ENCODE measurements around the gene ARL4D.
"Not testable (repeated sequence)": the region's sequence is repeated elsewhere in the genome, so short reads cannot be mapped to it uniquely, and the experiment has no call there.

ARL4D gene

DNA sequence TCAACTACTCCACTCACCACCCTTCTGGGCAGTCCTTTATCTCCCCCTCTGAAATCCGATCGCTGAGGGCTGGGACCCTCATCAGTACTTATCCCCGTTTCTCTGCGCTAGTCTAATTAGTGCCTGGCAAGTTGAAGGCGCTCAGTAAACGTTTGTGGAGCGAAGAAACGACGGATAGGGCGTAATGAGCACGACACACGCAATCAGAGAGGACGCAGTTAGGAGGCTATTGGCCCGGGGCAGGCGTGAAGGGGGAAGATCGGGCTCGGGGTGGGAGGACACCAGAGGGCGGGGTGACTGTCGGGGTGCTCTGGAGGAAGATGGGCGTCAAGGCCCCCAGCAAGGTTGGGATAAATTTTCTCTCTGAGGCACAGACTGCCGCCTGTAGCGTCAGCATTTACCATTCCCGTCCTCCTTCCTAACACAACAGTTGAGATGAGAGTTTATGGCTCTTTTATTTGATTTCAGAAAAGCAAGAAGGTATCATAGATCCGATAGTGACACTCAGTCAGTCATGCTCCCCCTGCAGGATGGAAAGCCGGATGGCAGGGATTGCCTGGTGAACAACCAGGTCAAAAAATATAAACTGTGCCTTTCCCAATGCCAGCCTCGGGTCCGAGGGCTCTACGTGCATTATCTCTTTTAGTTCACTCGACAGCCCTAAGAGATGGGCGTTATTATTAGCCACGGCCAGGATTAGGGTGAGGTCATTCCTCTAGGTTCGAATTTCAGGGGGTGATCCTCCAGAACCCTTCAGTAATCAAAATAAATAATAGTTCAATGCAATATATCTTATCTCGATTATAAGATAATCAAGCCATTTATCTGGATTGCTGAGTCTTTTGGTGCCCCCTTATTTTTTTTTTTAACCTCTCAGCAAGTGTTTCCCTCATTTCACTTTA, 9.5 kb upstream of the ARL4D start:
- TF ChIP-seq, protein P1, sequence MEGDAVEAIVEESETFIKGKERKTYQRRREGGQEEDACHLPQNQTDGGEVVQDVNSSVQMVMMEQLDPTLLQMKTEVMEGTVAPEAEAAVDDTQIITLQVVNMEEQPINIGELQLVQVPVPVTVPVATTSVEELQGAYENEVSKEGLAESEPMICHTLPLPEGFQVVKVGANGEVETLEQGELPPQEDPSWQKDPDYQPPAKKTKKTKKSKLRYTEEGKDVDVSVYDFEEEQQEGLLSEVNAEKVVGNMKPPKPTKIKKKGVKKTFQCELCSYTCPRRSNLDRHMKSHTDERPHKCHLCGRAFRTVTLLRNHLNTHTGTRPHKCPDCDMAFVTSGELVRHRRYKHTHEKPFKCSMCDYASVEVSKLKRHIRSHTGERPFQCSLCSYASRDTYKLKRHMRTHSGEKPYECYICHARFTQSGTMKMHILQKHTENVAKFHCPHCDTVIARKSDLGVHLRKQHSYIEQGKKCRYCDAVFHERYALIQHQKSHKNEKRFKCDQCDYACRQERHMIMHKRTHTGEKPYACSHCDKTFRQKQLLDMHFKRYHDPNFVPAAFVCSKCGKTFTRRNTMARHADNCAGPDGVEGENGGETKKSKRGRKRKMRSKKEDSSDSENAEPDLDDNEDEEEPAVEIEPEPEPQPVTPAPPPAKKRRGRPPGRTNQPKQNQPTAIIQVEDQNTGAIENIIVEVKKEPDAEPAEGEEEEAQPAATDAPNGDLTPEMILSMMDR (IDR thresholded peaks at IDR 0.05; ENCODE audit: extremely low read depth, missing control alignments) = peak; percentile 93
- DNase-seq (ENCODE audit: low spot score) = peak; percentile 75

GRCh38 chr17:43392397-43392796, 6.4 kb upstream of the ARL4D start:
- TF ChIP-seq, protein P1 (IDR thresholded peaks at IDR 0.05; ENCODE audit: extremely low read depth, missing control alignments) = no peak
- no peak for DNase-seq (ENCODE audit: low spot score)

GRCh38 chr17:43393944-43394482, 4.8 kb upstream of the ARL4D start:
- DNase-seq (ENCODE audit: low spot score) = peak; percentile 87
- TF ChIP-seq, protein P1 (IDR thresholded peaks at IDR 0.05; ENCODE audit: extremely low read depth, missing control alignments) = peak; percentile 81

DNA sequence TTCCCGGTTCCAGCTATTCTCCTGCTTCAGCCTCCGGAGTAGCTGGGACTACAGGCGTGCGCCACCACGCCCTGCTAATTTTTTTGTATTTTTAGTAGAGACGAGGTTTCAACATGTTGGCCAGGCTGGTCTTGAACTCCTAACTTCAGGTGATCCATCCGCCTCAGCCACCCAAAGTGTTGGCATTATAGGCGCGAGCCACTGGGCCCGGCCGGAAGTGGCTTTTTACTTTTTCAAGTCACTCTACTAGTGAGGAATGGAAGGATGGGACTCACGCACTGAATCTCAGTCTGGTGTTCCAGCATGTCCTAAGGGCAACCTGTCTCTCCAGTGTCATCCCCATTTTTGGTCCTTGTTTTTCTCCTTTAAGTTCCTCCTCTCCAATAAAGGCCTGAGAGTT, 4.1 kb upstream of the ARL4D start:
- DNase-seq (ENCODE audit: low spot score) = not testable (repeated sequence)

DNA sequence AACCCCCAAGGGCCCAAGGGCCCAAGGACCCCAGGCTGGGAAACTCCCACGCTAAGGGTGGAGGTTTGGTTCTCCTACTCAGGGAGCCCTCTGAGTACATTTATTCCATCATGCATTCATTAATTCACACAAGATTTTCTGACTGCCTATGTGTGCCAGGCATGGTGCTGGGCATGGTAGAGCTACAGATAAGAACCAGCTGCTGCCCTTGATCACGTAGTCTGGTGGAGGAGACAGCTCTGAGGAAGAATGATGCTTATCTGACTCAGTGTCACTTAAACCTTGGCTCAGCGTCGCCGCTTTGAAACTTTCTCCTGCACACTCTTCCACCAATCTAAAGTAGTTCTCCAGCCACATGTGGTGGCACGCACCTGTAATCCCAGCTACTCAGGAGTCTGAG, 3.6 kb upstream of the ARL4D start:
- TF ChIP-seq, protein P1 (IDR thresholded peaks at IDR 0.05; ENCODE audit: extremely low read depth, missing control alignments) = no peak

DNA sequence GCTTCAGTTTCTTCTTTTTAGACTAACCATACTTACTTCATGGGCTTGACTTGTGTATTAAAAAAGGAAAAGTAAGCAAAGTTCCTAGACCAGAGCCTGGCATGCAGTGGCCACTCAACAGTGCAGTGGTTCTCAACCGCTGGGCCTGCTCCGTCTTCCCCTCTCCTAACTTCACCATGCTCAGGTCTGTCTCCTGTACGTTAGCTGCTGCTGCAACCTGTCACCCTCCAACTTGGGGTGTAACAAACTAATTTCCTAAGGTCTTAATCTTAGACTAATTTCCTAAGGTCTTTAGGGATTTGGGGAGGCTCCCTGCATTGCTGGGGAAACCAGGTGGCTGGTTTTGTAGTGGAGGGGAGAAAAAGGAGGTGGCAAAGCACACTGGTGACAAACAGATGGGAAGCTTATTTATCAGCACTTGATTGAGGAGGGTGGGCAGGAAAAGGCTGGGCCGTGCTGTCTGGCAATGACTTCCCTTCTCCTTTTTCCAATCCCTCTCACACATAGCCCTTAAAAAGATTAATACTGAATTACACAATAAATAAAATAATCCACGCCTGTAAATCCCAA, 2.2 kb upstream of the ARL4D start:
- TF ChIP-seq, protein P1 (IDR thresholded peaks at IDR 0.05; ENCODE audit: extremely low read depth, missing control alignments) = no peak
- no peak for DNase-seq (ENCODE audit: low spot score)

More for the DNA sequence above, 3.6 kb upstream of the ARL4D start:
- DNase-seq (ENCODE audit: low spot score) = no peak

DNA sequence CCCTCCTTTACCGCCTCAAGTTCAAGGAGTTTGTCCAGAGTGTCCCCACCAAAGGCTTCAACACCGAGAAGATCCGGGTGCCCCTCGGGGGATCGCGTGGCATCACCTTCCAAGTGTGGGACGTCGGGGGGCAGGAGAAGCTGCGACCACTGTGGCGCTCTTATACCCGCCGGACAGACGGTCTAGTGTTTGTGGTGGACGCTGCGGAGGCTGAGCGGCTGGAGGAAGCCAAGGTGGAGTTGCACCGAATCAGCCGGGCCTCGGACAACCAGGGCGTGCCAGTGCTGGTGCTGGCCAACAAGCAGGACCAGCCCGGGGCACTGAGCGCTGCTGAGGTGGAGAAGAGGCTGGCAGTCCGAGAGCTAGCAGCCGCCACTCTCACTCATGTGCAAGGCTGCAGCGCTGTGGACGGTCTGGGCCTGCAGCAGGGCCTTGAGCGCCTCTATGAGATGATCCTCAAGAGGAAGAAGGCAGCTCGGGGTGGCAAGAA, 1.1 kb downstream of the ARL4D start:
- TF ChIP-seq, protein P1 (IDR thresholded peaks at IDR 0.05; ENCODE audit: extremely low read depth, missing control alignments) = no peak
- DNase-seq (ENCODE audit: low spot score) = no peak
